GM08714 (cell line): ENCODE results near the gene EPHA4.
A peak's percentile ranks its signal among the peaks of the same experiment; 100 is the strongest.

Experiments used
- H3K4me3 ChIP-seq: fragments of 200-500 bp; sonication (Bioruptor generic); 2 replicates; pipeline ENCODE4 v1.5.1; 2014; ENCODE audit warnings: mild to moderate bottlenecking, low read length, inconsistent platforms
- ZNF274 ChIP-seq: IDR thresholded peaks from 2 replicates; pipeline ENCODE4 v1.6.1; 2012; ENCODE audit warnings: mild to moderate bottlenecking, low read depth, low read length

The EPHA4 gene

GRCh38 chr2:221589696-221590095 is 17.6 kb upstream of the EPHA4 start:
- TF ChIP-seq ZNF274 = no peak
- H3K4me3 ChIP-seq = no peak overlapping the region

DNA sequence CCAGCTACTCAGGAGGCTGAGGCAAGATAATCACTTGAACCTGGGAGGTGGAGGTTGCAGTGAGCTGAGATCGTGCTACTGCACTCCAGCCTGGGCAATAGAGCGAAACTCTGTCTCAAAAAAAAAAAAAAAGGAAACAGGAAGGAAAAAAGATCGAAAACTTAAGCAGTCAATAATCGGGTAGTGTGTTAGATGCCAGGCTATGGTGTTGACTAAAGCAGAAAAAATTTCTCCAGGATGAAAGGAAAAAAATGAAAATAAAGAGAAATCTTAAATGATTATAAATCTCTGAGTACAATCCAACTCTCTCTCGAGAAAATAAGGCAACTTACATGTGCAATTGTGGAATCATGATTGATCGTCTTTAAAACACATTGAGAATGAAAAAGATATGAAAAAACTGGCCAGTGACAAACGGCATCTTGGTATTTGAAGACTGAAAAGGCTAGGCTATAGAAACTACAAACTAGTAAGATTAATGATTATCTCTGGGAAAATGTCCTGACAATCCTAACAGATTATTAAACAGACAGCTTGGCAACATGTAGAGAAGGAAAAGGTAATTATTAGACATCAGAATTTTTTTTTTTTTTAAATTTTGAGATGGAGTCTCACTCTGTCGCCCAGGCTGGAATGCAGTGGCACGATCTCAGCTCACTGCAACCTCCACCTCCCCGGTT is 16.3 kb upstream of the EPHA4 start:
- no peak overlapping the region for H3K4me3 ChIP-seq
- TF ChIP-seq ZNF274 = no peak

GRCh38 chr2:221581986-221582385 is 9.9 kb upstream of the EPHA4 start:
- H3K4me3 ChIP-seq = no peak overlapping the region

GRCh38 chr2:221574231-221574570 is 2.1 kb upstream of the EPHA4 start:
- H3K4me3 ChIP-seq = no peak overlapping the region; the same call in 1 of the 2 replicates
- no peak for TF ChIP-seq ZNF274

More at GRCh38 chr2:221581986-221582385, 9.9 kb upstream of the EPHA4 start:
- no peak for TF ChIP-seq ZNF274

- no peak for TF ChIP-seq ZNF274
- peak overlapping the region; percentile 60; the same call in 1 of the 2 replicates for H3K4me3 ChIP-seq
These were observed 1.5 kb upstream of the EPHA4 start for GRCh38 chr2:221573430-221574230.

DNA sequence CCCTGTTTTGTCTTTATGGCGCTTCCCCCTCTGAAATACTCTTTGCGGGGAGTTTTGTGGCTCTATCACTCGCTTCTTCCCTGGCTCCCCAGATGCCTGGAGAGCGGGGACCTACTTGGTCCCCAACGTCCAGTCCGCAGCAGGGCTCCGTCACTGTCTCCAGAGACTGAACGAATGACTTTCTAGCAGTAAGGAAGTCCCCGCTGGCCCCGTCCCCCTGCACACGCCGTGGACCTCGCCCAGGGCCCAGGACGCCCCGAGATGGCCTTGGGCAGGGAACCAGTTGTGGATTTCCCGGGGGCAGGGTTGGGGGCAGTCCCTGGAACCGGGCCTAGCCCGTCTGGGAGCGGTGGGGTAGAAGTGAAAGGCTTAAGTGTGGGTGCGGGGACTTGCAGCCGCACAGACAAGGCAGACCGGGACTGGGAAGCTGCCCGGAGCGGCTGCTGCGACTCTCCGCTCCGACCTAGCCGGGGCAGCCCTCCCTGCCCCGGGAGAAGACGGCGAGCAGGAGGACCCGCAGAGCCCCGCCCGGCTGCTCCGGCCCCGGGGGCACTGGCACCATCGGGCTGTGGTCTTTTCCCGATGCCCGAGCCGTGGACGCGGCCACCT is 821 bp upstream of the EPHA4 start:
- no peak for TF ChIP-seq ZNF274
- H3K4me3 ChIP-seq = peak overlapping the region; percentile 60

- TF ChIP-seq ZNF274 = no peak
- peak overlapping the region; percentile 60 for H3K4me3 ChIP-seq
These were observed 419 bp downstream of the EPHA4 start for GRCh38 chr2:221571551-221572218.

DNA sequence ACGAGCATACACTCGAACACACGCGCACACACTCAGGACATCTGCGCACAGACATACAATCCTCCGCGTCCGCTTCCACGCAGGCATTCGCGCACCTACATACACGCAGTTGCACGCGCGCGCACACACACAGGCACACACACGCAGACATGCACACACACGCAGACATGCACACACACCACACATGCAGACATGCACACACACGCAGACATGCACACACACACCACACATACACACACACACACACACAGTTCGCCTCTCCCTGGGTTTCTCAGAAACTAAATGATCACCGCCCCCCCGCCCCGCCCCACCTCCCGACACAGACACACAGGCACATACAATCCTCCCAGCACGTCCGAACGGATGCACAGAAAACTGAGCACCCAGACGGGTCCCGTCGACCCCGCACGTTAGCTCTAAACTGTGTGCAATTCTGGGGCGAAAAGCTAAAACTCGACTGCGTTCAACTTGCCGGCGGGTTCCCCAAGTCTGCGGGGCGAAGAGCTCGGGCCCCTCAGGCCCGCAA is 1.0 kb downstream of the EPHA4 start:
- peak overlapping the region; percentile 60 for H3K4me3 ChIP-seq
- no peak for TF ChIP-seq ZNF274

DNA sequence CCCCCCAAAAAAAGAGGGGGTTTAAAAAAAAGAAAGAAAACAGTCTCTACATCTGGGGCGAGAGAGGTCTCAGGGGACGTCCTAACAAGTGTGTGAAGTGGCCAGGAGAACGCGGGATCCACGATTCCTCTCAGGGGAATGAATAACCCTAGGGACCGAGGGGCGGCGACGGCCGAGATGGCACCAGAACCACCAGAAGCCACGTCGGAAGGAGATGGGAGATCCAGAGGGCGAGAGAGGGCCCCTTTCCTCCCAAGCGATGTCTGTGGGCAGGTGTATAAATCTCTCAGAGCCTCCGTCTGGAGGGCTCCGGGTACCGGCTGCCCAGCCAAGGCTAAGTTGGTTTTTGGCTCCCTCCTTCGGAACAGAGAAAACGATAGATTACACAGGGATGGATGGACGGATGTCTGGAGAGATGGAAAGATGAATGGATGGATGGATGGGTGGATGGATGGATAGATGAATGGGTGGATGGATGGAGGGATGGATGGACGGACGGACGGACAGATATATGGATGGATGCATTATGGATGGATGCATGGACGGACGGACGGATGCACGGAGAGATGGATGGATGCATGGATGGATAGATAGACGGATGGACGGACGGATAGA is 1.7 kb downstream of the EPHA4 start:
- no peak for TF ChIP-seq ZNF274
- H3K4me3 ChIP-seq = no peak overlapping the region; the same call in 1 of the 2 replicates

DNA sequence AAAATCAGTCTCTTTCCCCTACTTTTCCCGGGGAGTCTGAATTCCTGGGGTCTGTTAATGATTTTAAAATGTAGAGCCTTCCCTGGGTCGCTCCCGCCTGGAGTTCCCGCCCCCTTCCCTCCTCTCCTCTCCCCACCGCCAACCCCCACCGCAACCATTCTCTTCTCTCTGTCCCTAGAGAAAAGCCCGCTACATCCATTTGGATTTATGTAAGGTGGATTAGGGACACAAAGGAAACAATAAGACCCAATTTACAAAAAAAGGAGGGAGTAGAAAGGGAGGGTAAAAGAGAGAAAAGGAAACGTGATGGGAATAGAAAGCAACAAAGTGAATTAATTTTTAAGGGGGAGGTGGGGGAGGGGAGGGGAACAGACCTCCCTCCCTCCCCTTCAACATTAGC is 2.2 kb downstream of the EPHA4 start:
- no peak overlapping the region for H3K4me3 ChIP-seq
- TF ChIP-seq ZNF274 = no peak

- H3K4me3 ChIP-seq = no peak overlapping the region
- TF ChIP-seq ZNF274 = no peak
These were observed 2.7 kb downstream of the EPHA4 start for GRCh38 chr2:221569425-221569845.

DNA sequence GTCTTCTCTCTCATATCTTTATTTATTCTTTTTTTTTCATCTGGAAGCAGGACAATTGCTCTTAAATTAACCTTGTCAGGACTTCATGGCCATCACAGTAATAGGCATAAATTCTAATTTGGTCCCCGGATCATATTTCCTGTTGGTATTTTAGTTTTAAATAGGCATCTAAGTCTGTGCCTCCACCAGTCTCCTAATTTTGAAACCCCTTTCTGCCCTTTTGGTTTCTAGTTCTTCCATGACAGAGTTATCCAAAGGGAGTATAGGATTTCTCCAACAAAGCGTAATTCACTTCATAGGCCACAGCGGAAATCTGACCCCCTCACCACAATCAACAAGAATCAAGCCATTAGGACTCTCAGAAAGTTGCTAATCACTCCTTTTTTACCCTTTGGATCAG is 3.8 kb downstream of the EPHA4 start:
- no peak for TF ChIP-seq ZNF274
- no peak overlapping the region for H3K4me3 ChIP-seq

DNA sequence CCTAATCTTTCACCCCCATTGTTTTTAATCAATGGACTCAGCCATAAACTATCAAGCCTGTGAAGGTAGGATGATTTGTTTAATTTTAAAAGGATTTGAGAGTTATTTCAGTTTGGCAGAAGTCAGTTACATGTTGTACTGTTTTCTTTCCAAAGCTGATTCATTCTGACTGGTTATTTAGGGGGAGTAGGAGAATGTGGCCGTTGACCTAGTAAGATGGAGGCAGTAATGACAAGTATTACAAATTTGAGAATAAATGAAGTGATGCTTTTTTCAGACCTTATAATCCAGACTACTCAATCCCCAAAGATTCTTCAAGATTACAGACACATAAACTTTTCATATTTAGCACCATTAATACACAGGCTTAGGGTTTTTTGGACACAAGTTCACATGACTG is 4.3 kb downstream of the EPHA4 start:
- no peak overlapping the region for H3K4me3 ChIP-seq
- no peak for TF ChIP-seq ZNF274
